Ovary (tissue), 3 donors: ENCODE results near the gene CD200.

Experiments
- CTCF ChIP-seq, 3 donors: fragments of 450-650 bp in 2 of 3; fragments of 200-600 bp in 1 of 3; IDR thresholded peaks; one replicate each; pipeline versions ENCODE4 v1.5.1 to v1.8.0; 2016 to 2022; ENCODE audit warnings: antibody characterized with exemption in 3 of 3, mild to moderate bottlenecking in 1 of 3
- EP300 ChIP-seq: sonication (generic); formaldehyde crosslinking; IDR thresholded peaks from one replicate; pipeline ENCODE4 v1.6.1; 2017; ENCODE audit warnings: antibody characterized with exemption
- POLR2A ChIP-seq: fragments of 450-650 bp; IDR thresholded peaks from one replicate; pipeline ENCODE4 v1.6.1; 2017; ENCODE audit warnings: antibody characterized with exemption, mild to moderate bottlenecking, moderate library complexity
- donor health status: DM: no; HTN: no; CAD: no.

DNA sequence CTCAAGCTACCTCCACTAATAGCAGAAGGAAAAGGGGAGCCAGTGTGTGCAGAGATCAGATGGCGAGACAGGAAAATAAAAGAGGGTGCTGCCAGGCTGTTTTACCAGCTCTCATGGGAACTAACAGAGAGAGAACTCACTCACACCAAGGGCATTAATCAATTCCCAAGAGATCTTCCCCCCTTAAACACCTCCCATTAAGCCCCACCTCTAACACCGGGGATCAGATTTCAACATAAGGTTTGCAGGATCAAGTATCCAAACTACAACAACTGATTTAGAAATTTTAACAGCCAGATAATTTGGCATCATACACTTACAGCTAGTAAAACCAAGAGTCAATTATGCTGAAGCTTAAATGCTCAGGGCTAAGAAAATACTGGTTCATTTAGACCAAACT, 18.9 kb downstream of the CD200 start:
- TF ChIP-seq CTCF (IDR thresholded peaks at IDR 0.05): no peak
- TF ChIP-seq POLR2A: no peak
- TF ChIP-seq EP300: no peak
